RCC 7860 (cell line): ENCODE data around the gene UCHL1.
"Not testable (repeated sequence)": the region's sequence is repeated elsewhere in the genome, so short reads cannot be mapped to it uniquely, and the experiment has no call there.

ENCODE experiments used
- DNase-seq: peaks from one replicate; pipeline ENCODE4 v3.0.0-alpha.2; 2015; ENCODE audit warnings: low spot score
- FAIRE-seq: peaks from 2 replicates; lab custom pipeline; 2012; peaks lifted over from hg19 to GRCh38; lab: Jason Lieb, UNC

The UCHL1 gene

GRCh38 chr4:41287852-41288251 is 31.1 kb downstream of the UCHL1 start:
- DNase-seq (no peak), FAIRE-seq (no peak)

GRCh38 chr4:41288254-41288653 is 31.5 kb downstream of the UCHL1 start:
- FAIRE-seq (no peak), DNase-seq (no peak)

GRCh38 chr4:41290479-41290878 is 33.8 kb downstream of the UCHL1 start:
- FAIRE-seq (no peak), DNase-seq (no peak)

GRCh38 chr4:41294445-41295062 is 37.8 kb downstream of the UCHL1 start:
- FAIRE-seq, result no peak
- no peak for DNase-seq

- FAIRE-seq, result no peak
- DNase-seq, result no peak
Measured at GRCh38 chr4:41296995-41297394, 40.3 kb downstream of the UCHL1 start.

GRCh38 chr4:41297832-41298231 is 41.1 kb downstream of the UCHL1 start:
- FAIRE-seq (no peak), DNase-seq (no peak)

- FAIRE-seq (no peak), DNase-seq (no peak)
Measured at GRCh38 chr4:41299486-41299885, 42.8 kb downstream of the UCHL1 start.

GRCh38 chr4:41301137-41301536 is 44.4 kb downstream of the UCHL1 start:
- no peak for FAIRE-seq
- no peak for DNase-seq

- DNase-seq (no peak), FAIRE-seq (no peak)
Measured at GRCh38 chr4:41303372-41304118, 46.8 kb downstream of the UCHL1 start.

GRCh38 chr4:41304221-41304620 is 47.5 kb downstream of the UCHL1 start:
- no peak for FAIRE-seq
- no peak for DNase-seq

GRCh38 chr4:41305476-41305875 is 48.7 kb downstream of the UCHL1 start:
- FAIRE-seq (no peak), DNase-seq (no peak)

GRCh38 chr4:41307638-41308037 is 50.9 kb downstream of the UCHL1 start:
- FAIRE-seq (no peak), DNase-seq (no peak)

GRCh38 chr4:41308398-41308797 is 51.7 kb downstream of the UCHL1 start:
- FAIRE-seq (no peak), DNase-seq (no peak)

- not testable (repeated sequence) for DNase-seq, FAIRE-seq
Measured at GRCh38 chr4:41315426-41315825, 58.7 kb downstream of the UCHL1 start.

- FAIRE-seq (no peak), DNase-seq (no peak)
Measured at GRCh38 chr4:41315862-41316261, 59.1 kb downstream of the UCHL1 start.
